ENCODE results near the gene ENG. TPM values are rescaled to one million over a fixed set of nuclear protein-coding genes. Genes with fewer than 3 reads are reported as not detected.
"Not testable (repeated sequence)": the region's sequence is repeated elsewhere in the genome, so short reads cannot be mapped to it uniquely, and the experiment has no call there.

The ENG gene
- total RNA-seq, 2 donors from 2014 or later: 189 to 217 TPM

DNA sequence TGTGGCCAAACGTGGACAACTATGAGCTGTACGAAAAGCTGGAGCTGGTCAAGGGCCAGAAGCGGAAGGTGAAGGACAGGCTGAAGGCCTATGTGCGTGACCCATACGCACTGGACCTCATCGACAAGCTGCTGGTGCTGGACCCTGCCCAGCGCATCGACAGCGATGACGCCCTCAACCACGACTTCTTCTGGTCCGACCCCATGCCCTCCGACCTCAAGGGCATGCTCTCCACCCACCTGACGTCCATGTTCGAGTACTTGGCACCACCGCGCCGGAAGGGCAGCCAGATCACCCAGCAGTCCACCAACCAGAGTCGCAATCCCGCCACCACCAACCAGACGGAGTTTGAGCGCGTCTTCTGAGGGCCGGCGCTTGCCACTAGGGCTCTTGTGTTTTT, 65.3 kb downstream of the ENG start:
- no peak for DNase-seq (ENCODE audit: low spot score)
- intact Hi-C loops (cut with DNase I): loop anchor here (5.0 to 10.0 kb wide), 2 partner anchors 83 to 126 kb away; partner anchors contain the start of gene ST6GALNAC4 (in 1 of the 2)

GRCh38 chr9:127788337-127789011, 66.0 kb downstream of the ENG start:
- DNase-seq (ENCODE audit: low spot score): no peak
- intact Hi-C loops (cut with DNase I): loop anchor here (5.0 to 10.0 kb wide), 2 partner anchors 84 to 126 kb away; partner anchors contain the start of gene ST6GALNAC4 (in 1 of the 2)

- intact Hi-C loops (cut with DNase I): loop anchor here (5.0 to 10.0 kb wide), 2 partner anchors 86 to 128 kb away; partner anchors contain the start of gene ST6GALNAC4 (in 1 of the 2)
- DNase-seq (ENCODE audit: low spot score): no peak
Measured at GRCh38 chr9:127786773-127787104, 67.7 kb downstream of the ENG start.

DNA sequence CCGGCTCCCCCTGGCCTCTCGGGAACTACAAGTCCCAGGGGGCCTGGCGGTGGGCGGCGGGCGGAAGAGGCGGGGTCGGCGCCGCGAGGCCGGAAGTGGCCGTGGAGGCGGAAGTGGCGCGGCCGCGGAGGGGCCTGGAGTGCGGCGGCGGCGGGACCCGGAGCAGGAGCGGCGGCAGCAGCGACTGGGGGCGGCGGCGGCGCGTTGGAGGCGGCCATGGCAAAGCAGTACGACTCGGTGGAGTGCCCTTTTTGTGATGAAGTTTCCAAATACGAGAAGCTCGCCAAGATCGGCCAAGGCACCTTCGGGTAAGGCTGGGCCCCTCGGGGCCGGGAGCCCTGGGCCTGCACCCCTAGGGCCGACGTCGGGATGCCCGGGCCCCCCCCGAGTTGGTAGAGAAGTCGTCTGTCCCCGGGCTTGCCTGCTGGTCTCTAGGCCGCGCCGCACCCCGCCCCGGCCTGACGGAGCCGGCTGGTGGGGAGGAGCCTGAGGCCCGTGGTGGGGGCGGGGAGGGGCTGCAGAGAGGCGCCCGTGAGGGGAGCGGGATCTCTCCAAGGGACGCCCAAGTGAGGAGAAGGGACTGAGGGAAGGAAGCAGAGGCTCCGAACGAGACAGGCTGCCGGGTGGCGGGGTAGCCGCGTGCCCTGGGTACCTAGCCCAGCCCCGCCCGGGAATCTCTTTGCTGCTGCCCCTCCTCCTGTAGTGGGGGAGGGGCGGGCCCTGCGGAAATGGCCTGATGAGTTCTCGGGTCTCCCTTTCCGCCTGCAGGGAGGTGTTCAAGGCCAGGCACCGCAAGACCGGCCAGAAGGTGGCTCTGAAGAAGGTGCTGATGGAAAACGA, 68.3 kb downstream of the ENG start, which contains the start of gene CDK9:
Gene CDK9, plus strand, starts transcription at position 102 of the 840 bp plus-strand sequence. Its CDS starts 115 bp downstream, at position 217.
- intact Hi-C loops (cut with DNase I): loop anchor here (5.0 to 10.0 kb wide), 2 partner anchors 86 to 129 kb away; partner anchors contain the start of gene ST6GALNAC4 (in 1 of the 2)
- peak; percentile 97 for DNase-seq (ENCODE audit: low spot score)

DNA sequence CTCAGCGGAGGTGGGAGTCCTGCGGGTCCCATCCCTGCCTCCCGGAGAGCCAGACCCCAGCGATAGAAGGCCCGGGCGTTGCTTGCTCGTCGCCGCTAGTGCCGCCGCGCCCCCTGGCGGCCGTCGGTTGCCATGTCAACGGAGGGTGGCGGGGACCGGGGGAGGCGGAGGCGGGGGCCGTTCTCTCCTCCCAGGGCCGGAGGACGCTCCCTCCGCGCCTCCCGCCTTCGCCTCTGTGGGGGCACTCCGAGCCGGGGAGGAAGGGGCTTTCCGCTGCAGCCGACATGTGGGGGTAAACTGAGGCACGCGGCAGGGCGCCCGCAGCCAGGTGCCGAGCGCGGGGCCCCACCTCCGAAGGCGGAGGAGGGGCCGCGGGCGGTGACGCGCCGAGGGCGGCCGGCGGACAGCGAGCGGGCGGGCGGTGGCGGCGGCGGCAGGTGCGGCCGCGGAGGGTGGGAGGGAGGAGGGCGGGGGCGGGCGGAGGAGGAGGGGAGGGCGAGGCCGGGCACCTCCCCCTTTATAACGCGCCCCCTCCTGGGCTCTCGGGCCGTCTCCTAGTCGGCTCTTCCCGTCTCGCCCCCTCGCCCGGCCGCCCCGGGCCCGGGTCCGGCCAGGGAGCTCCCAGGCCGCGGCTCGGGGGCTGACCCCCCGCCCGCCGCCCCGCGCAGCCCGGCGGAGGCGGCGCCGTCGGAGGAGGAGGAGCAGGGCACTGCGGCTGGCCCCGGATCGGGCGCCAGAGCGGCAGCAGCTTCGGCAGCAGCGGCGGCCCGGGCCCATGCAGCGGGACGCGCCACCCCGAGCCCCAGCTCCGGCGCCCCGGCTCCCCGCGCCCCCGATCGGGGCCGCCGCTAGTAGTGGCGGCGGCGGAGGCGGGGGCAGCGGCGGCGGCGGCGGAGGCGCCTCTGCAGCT, 69.2 kb downstream of the ENG start:
- peak; percentile 96 for DNase-seq (ENCODE audit: low spot score)
- intact Hi-C loops (cut with DNase I): loop anchor here (5.0 to 10.0 kb wide), 2 partner anchors 87 to 130 kb away; partner anchors contain the start of gene ST6GALNAC4 (in 1 of the 2)

DNA sequence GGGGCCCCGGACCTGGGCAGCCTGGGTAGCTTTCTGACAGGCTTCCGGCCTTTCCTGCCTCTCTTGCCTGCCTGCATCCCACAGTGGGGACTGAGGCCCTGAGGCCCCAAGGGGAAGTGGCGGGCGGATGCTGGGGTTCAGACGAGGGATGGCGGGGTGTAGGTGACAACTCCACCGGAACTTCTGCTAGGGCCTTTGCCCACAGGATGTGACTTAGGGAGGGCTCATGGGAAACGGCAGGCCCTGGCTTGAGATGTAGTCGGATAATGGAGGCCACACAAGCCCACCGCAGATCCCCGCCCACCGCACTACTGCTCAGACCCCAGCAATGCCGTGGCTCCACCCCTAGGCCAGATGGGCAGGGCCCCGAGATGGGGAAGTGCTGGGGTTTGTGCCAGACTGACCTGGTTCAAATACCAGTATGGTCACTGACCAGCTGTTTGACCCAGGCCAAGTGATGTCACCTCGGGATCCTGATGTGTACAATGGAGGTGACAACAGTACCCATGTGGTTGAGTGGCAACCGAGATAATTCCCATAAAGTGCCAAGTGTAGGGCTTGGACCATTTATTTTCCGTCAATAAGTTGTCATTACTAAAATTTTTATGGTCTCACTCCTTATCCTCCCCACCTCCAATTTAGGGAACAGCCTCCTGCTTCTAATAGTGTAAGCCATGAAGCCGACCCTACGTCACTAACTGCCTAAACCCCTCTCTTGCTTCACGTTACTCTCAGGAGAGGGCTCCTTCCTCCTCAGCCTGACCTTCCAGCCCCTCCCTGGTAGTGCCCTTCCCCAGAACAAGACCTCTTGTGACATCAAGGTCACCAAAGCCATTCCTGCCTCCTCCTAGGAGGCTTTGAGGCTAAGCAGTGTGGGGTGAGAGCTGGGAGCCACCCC, 71.1 kb downstream of the ENG start:
- peak; percentile 90 for DNase-seq (ENCODE audit: low spot score)
- intact Hi-C loops (cut with DNase I): loop anchor here (5.0 to 10.0 kb wide), 3 partner anchors 46 to 191 kb away; partner anchors contain the start of genes TOR2A (in 2 of the 2) and ST6GALNAC4 (in 1 of the 2)

DNA sequence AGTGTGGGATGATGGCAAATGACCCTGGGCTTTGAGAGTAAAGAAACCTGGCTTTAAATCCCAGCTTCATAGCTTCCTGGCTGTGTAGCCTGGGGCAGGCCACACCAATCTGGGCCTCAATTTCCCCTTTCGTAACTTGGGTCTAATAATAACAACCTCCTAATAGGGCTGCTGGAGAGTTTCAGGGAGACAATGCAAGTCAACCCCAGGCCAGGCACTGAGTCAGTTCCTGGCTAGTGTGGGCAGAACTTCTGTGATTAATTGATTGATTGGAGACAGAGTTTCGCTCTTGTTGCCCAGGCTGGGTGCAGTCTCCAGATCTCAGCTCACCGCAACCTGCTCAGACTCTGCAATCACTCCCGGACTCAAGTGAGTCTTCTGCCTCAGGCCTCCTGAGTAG, 72.7 kb downstream of the ENG start:
- no peak for DNase-seq (ENCODE audit: low spot score)

DNA sequence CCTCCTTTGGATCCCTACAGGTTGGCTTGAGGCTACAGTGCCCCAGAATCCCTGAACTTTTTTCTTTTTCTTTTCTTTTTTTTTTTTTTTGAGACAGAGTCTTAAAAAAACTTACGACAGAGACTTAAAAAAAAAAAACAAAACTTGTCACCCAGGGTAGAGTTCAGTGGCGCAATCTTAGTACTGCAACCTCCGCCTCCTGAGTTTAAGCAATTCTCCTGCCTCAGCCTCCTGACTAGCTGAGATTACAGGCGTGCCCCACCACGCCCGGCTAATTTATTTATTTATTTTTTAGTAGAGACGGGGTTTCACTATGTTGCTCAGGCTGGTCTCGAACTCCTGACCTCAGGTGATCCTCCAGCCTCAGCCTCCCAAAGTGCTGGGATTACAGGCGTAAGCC, 73.5 kb downstream of the ENG start:
- intact Hi-C loops (cut with DNase I): loop anchor here (5.0 to 10.0 kb wide), 3 partner anchors 44 to 189 kb away; partner anchors contain the start of genes TOR2A (in 2 of the 2) and ST6GALNAC4 (in 1 of the 2)
- not testable (repeated sequence) for DNase-seq (ENCODE audit: low spot score)

More for the DNA sequence above, 72.7 kb downstream of the ENG start:
- intact Hi-C loops (cut with DNase I): loop anchor here (5.0 to 10.0 kb wide), 3 partner anchors 45 to 190 kb away; partner anchors contain the start of genes TOR2A (in 2 of the 2) and ST6GALNAC4 (in 1 of the 2)

- intact Hi-C loops (cut with DNase I): loop anchor here (5.0 to 10.0 kb wide), 3 partner anchors 43 to 188 kb away; partner anchors contain the start of genes TOR2A (in 2 of the 2) and ST6GALNAC4 (in 1 of the 2)
- DNase-seq (ENCODE audit: low spot score): no peak
Measured at GRCh38 chr9:127780126-127780885, 74.2 kb downstream of the ENG start.

DNA sequence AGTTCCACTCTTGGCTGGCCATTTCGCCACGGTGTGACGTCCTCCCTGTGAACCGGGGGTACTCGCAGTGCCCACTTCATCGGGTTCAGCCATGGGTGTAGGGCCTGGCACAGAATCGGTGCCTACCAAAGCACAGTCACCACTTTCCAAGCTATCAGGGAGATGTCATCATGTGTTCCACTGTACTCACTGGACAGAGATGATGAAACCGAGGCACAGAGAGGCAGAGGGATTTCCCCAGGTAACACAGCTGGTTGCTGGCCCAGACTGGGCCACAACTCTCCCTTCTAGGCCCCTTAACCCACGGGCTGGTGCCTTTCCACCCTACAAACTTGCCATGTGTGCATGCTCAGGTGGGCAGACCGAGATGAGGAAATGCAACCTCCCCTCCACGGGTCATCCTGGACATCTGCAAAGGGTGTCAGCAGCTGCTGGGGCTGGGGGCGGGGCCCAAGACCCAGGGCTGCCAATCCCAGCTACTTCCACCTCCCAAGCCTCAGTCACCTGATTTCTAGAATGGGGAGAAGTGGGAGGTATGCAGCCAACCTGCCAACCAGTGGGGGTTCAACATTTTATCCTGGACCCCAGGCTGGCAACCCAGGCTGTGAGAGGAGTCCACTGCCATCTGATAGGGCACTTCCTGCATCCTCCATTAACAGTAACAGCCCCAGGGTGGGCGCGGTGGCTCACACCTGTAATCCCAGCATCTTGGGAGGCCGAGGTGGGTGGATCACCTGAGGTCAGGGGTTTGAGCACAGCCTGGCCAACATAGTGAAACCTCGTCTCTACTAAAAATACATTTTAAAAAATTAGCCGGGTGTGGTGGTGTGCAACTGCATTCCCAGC, 75.1 kb downstream of the ENG start:
- intact Hi-C loops (cut with DNase I): no loop called here
- no peak for DNase-seq (ENCODE audit: low spot score)

GRCh38 chr9:127778280-127779135, 76.0 kb downstream of the ENG start, which contains the start of gene SH2D3C:
TSS of gene SH2D3C (minus strand) at chr9:127778666. CDS start at chr9:127778627, 39 bp downstream.
- DNase-seq (ENCODE audit: low spot score): no peak
- intact Hi-C loops (cut with DNase I): no loop called here

- intact Hi-C loops (cut with DNase I): no loop called here
Measured at GRCh38 chr9:127777368-127777980, 77.0 kb downstream of the ENG start.

DNA sequence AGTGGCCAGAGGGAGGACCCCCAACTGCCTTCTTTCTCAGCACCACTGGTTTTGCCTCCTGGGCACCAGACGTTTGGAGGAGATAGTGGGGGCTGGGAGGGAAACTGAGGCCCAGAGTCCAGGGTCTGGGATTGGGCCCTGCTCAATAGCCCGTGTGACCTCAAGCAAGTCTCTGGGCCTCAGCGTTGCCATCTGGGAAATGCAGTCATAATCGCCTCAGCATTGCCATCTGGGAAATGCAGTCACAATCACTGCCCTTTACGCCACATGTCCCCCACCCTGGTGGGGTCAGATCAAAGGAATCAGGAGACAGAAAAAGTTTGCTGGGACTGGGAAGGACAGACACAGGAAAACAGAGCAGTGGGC, 77.6 kb downstream of the ENG start:
- intact Hi-C loops (cut with DNase I): no loop called here

More at GRCh38 chr9:127777368-127777980, 77.0 kb downstream of the ENG start:
- no peak for DNase-seq (ENCODE audit: low spot score)

GRCh38 chr9:127776195-127776923, 78.1 kb downstream of the ENG start:
- intact Hi-C loops (cut with DNase I): no loop called here
- no peak for DNase-seq (ENCODE audit: low spot score)

More for the DNA sequence above, 77.6 kb downstream of the ENG start:
- no peak for DNase-seq (ENCODE audit: low spot score)
